Measurements from ENCODE around the gene EEFSEC. TPM values are rescaled to one million over a fixed set of nuclear protein-coding genes. Genes with fewer than 3 reads are reported as not detected.

Gene EEFSEC
- total RNA-seq, 1 donor from 2014 or later = 10.1 TPM

DNA sequence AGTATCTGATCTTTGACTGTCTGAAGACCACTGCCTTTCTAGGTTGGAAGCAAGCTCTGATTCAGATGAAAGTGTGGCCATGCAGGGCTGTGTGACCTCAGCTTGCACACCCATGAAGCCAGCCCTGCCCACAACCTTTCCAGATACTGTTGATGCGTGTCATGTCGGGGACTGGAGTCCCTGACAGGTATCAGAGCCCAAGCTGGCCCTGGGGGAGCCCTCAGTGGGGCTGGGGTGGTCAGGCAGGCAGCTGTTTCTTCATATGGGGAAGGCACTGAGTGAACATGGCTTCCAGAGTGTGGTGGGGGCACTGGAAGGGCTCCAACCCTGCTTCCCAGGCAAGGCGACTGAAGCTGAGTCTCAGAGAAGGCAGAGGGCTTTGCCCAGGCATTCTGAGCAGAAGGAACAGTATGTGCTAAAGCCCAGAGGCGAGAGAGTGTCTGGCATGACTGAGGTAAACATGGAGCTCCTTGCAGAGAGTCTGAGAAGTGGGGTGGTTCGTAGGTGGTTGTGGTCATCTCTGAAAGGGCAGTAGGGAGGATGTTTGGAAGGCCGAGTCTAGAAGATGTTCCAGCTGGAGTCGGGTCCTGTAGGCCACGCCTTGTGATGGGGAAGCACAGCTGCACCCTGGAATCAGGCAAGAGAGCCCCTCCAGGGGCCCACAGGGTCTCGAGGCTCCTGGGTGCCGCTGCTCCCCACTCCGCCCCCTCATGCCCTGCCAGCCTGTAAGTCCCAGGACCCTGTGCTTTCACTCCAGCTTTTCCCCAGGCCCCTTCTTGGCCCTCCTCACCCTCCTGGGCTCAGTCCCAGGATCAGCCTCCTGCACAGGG, 122.2 kb downstream of the EEFSEC start:
- TF ChIP-seq, protein P1, sequence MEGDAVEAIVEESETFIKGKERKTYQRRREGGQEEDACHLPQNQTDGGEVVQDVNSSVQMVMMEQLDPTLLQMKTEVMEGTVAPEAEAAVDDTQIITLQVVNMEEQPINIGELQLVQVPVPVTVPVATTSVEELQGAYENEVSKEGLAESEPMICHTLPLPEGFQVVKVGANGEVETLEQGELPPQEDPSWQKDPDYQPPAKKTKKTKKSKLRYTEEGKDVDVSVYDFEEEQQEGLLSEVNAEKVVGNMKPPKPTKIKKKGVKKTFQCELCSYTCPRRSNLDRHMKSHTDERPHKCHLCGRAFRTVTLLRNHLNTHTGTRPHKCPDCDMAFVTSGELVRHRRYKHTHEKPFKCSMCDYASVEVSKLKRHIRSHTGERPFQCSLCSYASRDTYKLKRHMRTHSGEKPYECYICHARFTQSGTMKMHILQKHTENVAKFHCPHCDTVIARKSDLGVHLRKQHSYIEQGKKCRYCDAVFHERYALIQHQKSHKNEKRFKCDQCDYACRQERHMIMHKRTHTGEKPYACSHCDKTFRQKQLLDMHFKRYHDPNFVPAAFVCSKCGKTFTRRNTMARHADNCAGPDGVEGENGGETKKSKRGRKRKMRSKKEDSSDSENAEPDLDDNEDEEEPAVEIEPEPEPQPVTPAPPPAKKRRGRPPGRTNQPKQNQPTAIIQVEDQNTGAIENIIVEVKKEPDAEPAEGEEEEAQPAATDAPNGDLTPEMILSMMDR (conservative IDR thresholded peaks at IDR 0.05; ENCODE audit: low read depth, low read length) = no peak
- no peak overlapping the region for H3K4me3 ChIP-seq (ENCODE audit: low read depth, low read length)
- no peak for DNase-seq (ENCODE audit: low read depth)

DNA sequence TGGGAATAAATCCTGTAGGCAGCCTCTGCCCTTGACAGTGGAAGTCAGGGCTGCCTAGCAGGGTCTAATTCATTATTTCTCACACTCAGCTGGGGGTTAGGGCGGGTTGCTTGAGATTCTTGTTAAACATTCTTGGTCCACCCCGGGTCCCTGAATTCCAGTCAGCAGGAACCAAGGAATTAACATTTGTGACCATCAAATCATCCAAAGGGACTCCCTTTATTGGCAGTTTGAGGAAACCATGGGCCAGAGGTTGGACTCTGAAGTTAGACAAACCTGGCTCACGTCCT, 122.8 kb downstream of the EEFSEC start:
- TF ChIP-seq, protein P1 (conservative IDR thresholded peaks at IDR 0.05; ENCODE audit: low read depth, low read length) = no peak
- H3K4me3 ChIP-seq (ENCODE audit: low read depth, low read length) = no peak overlapping the region
- no peak for DNase-seq (ENCODE audit: low read depth)

DNA sequence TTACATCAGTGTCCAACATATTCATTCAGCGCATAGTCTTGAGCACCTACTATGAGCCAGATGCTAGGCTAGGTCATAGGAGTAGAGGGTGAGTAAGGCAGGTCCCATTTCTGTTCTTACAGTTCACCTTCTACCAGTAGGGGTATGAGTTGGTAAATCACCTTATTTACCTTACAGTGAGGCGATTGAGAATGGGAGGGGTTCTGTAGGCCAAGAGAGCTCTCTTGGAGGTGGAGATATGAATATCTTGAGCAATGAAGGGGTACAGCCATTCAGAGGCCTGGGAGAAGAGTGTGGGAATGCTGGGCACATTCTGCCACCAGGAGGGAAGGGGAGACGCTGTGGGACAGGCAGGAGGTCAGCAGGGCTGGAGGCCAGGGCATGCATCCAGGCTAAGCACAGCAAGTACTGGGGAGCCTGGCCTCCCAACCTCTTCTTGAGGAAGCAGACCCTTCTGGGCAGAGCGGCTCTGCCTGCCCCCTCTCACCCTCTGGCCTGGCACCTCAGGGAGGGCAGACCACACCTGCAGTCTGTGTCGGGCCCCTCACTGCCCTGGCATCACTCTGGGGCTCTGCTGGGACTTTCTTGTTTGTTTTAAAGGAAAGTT, 123.4 kb downstream of the EEFSEC start:
- H3K4me3 ChIP-seq (ENCODE audit: low read depth, low read length) = no peak overlapping the region
- TF ChIP-seq, protein P1 (conservative IDR thresholded peaks at IDR 0.05; ENCODE audit: low read depth, low read length) = no peak
- DNase-seq (ENCODE audit: low read depth) = no peak

DNA sequence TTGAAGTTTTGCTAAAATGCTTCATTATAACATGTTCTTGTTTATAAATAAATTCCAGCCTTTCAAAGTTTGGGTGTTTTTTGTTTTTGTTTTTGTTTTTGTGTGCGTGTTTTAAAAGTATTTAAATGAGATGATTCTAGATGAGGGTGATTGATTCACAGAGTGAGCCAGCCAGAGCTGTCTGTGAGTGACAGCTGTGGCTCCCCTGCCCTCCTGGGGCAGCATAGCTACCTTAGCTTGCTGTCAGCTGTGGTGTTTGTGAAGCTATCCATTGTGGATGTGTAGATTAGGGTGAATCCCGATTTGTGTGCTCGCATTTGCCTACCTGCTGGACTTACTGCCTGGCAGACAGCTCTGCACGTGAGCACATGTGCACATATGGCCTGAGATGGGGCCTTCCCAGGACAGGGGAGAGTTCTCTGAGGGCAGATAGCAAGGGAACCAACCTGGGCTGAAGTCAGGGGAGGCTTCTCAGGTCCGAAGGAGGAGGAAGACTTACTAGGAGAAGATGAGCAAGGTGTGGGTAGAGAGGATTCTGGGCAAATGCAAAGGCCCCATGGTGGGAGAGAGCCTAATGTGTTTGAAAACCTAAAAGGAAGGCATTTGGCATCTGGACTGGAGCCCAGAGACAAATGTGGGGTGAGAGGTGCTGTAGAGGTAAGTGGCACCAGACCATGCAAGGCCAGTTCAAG, 124.2 kb downstream of the EEFSEC start:
- TF ChIP-seq, protein P1 (conservative IDR thresholded peaks at IDR 0.05; ENCODE audit: low read depth, low read length) = no peak
- DNase-seq (ENCODE audit: low read depth) = no peak
- H3K4me3 ChIP-seq (ENCODE audit: low read depth, low read length) = no peak overlapping the region

DNA sequence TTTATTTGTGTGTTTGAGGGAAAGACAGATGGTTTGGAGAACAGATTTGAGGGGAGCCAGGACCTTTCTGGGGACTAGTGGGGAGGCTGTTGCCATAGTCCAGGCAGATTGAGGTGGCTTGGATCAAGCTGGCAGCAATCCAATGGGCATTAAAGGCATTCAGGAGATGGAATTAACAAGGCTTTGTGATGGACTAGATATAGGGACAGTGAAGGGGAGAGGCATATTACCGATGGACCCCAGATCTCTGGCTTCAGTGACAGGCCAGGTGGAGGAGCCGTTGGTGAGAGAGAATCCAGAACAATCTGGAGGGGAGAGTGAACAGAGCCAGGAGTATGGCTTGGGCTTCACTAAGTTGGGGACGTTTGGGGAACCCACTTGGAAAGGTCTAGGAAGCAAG, 124.8 kb downstream of the EEFSEC start:
- no peak for DNase-seq (ENCODE audit: low read depth)
- TF ChIP-seq, protein P1 (conservative IDR thresholded peaks at IDR 0.05; ENCODE audit: low read depth, low read length) = no peak
- no peak overlapping the region for H3K4me3 ChIP-seq (ENCODE audit: low read depth, low read length)

DNA sequence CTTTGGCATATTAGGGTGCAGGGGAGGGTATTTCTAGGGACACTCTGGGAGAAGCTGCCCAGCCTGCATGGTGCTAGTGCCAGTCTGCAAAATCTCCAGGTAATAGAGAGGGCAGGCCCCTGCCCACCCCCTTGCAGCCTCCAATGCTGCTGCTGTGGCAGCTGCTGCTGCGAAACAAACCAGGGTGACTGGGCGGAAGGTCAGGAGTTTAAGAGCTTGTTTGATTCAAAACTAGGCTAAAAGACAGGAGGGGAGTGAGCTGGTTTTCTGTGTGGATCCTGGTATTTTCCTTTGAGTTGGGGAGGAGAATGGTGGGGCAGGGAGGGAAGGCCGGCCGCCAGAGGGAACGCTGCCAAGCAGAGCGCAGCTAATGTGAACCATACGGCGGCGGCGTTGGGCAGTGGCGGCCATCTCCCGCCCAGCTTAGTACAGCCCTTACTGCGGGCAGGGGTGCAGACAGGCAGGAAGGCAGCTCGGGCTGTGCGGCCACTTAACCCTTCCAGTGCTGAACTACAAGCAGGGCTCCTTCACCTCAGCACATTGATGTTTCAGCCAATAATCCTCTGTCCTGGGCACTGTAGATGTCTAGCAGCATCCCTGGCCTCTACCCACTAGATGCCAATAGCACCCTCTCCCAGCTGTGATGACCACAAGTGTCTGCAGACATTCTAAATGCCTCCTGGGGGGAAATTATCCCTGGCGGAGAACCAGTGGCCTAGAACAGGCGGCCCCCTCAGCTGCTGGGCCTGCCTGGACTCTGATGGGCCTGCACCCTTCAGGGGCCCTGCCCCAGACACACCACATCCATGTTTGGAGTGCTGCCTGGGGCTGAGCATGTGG, 125.7 kb downstream of the EEFSEC start:
- TF ChIP-seq, protein P1 (conservative IDR thresholded peaks at IDR 0.05; ENCODE audit: low read depth, low read length) = no peak
- no peak for DNase-seq (ENCODE audit: low read depth)
- H3K4me3 ChIP-seq (ENCODE audit: low read depth, low read length) = no peak overlapping the region

All from epithelial cell of proximal tubule (primary cell).